HCT116 (cell line): Measurements from ENCODE around the gene NOTUM.

Experiments used
- EGR1 ChIP-seq: IDR thresholded peaks from 2 replicates; pipeline ENCODE4 v1.6.1; 2012; ENCODE audit warnings: low read depth
- EZH2 ChIP-seq: fragments of 200-600 bp; sonication (generic); IDR thresholded peaks from 2 replicates; pipeline ENCODE4 v1.6.1; 2017; ENCODE audit warnings: antibody characterized with exemption, mixed run types
- EZH2phosphoT487 ChIP-seq: fragments of 200-600 bp; IDR thresholded peaks from 2 replicates; pipeline ENCODE4 v1.6.1; 2018; ENCODE audit warnings: antibody characterized with exemption, borderline replicate concordance
- RAD21 ChIP-seq: IDR thresholded peaks from 2 replicates; pipeline ENCODE4 v1.6.1; 2012; ENCODE audit warnings: low read depth, mild to moderate bottlenecking
- SP1 ChIP-seq: IDR thresholded peaks from 2 replicates; pipeline ENCODE4 v1.6.1; 2012; ENCODE audit warnings: low read depth
- TF ChIP-seq, protein P1 (sequence below), 3 experiments: fragments of 200-600 bp in 1 of 3; sonication (generic) in 1 of 3; IDR thresholded peaks in 2 of 3; conservative IDR thresholded peaks in 1 of 3; 2 replicates each; pipeline ENCODE4 v1.5.1; 2012 to 2017; ENCODE audit warnings: low read depth in 2 of 3, low read length in 2 of 3, antibody characterized with exemption in 1 of 3, borderline replicate concordance in 1 of 3, control low read depth in 1 of 3, mild to moderate bottlenecking in 1 of 3, mixed read lengths in 1 of 3, mixed run types in 1 of 3, moderate library complexity in 1 of 3; ENCODE audit not compliant: insufficient read depth in 1 of 3

GRCh38 chr17:81961521-81962498 lies 823 bp upstream of the NOTUM start:
- TF ChIP-seq, protein P1, sequence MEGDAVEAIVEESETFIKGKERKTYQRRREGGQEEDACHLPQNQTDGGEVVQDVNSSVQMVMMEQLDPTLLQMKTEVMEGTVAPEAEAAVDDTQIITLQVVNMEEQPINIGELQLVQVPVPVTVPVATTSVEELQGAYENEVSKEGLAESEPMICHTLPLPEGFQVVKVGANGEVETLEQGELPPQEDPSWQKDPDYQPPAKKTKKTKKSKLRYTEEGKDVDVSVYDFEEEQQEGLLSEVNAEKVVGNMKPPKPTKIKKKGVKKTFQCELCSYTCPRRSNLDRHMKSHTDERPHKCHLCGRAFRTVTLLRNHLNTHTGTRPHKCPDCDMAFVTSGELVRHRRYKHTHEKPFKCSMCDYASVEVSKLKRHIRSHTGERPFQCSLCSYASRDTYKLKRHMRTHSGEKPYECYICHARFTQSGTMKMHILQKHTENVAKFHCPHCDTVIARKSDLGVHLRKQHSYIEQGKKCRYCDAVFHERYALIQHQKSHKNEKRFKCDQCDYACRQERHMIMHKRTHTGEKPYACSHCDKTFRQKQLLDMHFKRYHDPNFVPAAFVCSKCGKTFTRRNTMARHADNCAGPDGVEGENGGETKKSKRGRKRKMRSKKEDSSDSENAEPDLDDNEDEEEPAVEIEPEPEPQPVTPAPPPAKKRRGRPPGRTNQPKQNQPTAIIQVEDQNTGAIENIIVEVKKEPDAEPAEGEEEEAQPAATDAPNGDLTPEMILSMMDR (IDR thresholded peaks at IDR 0.05 in 2 of 3, conservative IDR thresholded peaks at IDR 0.05 in 1 of 3; ENCODE audit: borderline replicate concordance in 1 of 3, insufficient read depth in 1 of 3, low read depth in 2 of 3, low read length in 2 of 3): no peak
- no peak for TF ChIP-seq RAD21
- no peak for TF ChIP-seq EZH2
- TF ChIP-seq SP1: no peak
- TF ChIP-seq EGR1: no peak
- no peak for TF ChIP-seq EZH2phosphoT487
